ENCODE results near the gene HEPHL1.

DNA sequence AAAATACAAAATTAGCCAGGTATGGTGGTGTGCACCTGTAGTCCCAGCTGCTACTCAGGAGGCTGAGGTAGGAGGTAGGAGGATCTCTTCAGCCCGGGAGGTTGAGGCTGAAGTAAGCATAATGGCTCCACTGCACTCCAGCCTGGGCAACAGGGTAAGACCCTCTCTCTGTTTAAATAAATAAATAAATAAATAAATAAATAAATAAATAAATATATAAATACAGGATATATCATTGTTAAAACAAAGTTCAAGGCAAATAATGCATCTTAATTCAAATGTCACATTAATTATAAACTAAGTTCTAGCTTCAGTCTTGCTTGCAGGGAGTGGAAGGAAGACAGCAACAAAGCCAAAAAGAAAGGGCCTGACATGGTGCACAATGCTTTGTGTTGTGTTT, 63.0 kb downstream of the HEPHL1 start:
- TF ChIP-seq, protein P1, sequence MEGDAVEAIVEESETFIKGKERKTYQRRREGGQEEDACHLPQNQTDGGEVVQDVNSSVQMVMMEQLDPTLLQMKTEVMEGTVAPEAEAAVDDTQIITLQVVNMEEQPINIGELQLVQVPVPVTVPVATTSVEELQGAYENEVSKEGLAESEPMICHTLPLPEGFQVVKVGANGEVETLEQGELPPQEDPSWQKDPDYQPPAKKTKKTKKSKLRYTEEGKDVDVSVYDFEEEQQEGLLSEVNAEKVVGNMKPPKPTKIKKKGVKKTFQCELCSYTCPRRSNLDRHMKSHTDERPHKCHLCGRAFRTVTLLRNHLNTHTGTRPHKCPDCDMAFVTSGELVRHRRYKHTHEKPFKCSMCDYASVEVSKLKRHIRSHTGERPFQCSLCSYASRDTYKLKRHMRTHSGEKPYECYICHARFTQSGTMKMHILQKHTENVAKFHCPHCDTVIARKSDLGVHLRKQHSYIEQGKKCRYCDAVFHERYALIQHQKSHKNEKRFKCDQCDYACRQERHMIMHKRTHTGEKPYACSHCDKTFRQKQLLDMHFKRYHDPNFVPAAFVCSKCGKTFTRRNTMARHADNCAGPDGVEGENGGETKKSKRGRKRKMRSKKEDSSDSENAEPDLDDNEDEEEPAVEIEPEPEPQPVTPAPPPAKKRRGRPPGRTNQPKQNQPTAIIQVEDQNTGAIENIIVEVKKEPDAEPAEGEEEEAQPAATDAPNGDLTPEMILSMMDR (IDR thresholded peaks at IDR 0.05; ENCODE audit: low read length): no peak
- no peak for TF ChIP-seq EZH2phosphoT487 (IDR thresholded peaks at IDR 0.05; ENCODE audit: low read length)
